ENCODE measurements around the gene NAA35.

- TF ChIP-seq CTCF (conservative IDR thresholded peaks at IDR 0.05 in 1 of 2, IDR thresholded peaks at IDR 0.05 in 1 of 2; ENCODE audit: extremely low read depth in 1 of 2, insufficient read depth in 1 of 2, low read depth in 1 of 2, low read length in 2 of 2) (no peak), EZH2 (IDR thresholded peaks at IDR 0.05; ENCODE audit: borderline replicate concordance, low read length) (no peak)
Measured at GRCh38 chr9:85944672-85945071, 3.7 kb downstream of the NAA35 start.

All from mammary epithelial cell (primary cell).